Natural killer cell treated with Interleukin-12 subunit alpha and Interleukin-12 subunit beta and Interleukin-15 and Interleukin-18, amount 100 ng/mL, for 72 hours (primary cell): ENCODE results near the gene KLHL14. TPM values are rescaled to one million over a fixed set of nuclear protein-coding genes. Genes with fewer than 3 reads are reported as not detected.
"Not testable (repeated sequence)": the region's sequence is repeated elsewhere in the genome, so short reads cannot be mapped to it uniquely, and the experiment has no call there.

Source experiments
- ATAC-seq, 2 donors: fragments of 150-1000 bp; cut with Tn5 transposase in 1 of 2; sonication (Bioruptor Pico), chemical (Tn5 transposase) in 1 of 2; 2 replicates each; pipeline ENCODE4 v1.10.0; 2021
- DNase-seq: peaks from one replicate; pipeline ENCODE4 v3.0.0; 2022; ENCODE audit warnings: low spot score
- H3K27ac Mint-ChIP-seq, 2 donors: 1 replicate in 1 of 2; 2 replicates in 1 of 2; pipeline ENCODE4 v1.8.0; 2022; ENCODE audit warnings: mixed read lengths in 2 of 2, mild to moderate bottlenecking in 1 of 2, moderate library complexity in 1 of 2
- H3K27me3 Mint-ChIP-seq, 2 donors: 1 replicate in 1 of 2; 2 replicates in 1 of 2; pipeline ENCODE4 v1.8.0; 2022; ENCODE audit warnings: mixed read lengths in 2 of 2
- H3K36me3 Mint-ChIP-seq: one replicate; pipeline ENCODE4 v1.8.0; 2022; ENCODE audit warnings: mixed read lengths
- H3K4me1 Mint-ChIP-seq, 2 donors: 1 replicate in 1 of 2; 2 replicates in 1 of 2; pipeline ENCODE4 v1.8.0; 2022; ENCODE audit warnings: low read depth in 2 of 2, mixed read lengths in 2 of 2, mild to moderate bottlenecking in 1 of 2
- H3K4me3 Mint-ChIP-seq: one replicate; pipeline ENCODE4 v1.8.0; 2022; ENCODE audit warnings: mixed read lengths
- H3K9me3 Mint-ChIP-seq: 2 replicates; pipeline ENCODE4 v1.8.0; 2022; ENCODE audit warnings: mixed read lengths
- total RNA-seq, 2 donors: library from RNA; stranded (reverse); gene quantifications; one replicate each; pipeline ENCODE4 v1.2.3, GENCODE V29; 2022

Gene KLHL14
- total RNA-seq, 2 donors from 2014 or later = 0.22 TPM; not detected in 1

DNA sequence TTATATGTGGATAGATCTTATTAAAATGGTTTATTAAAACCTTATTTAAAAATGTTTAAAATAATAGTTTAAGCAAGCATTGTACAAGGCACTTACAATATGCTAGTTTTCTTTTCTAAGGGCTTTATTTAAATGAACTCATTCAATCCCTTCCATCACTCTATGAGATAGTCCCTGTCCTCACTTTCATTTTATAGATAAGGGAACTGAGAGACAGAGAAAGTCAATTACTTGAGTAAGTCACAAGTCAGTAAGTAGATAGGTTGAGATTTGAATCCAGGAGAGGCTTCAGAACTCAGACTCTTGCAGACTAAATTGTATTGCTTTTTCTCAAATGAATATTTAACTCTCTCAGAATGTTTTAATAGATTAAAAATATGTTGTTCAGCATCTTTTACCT is 95.2 kb downstream of the KLHL14 start:
- DNase-seq = no peak
- no peak overlapping the region for H3K4me3 Mint-ChIP-seq
- no peak for ATAC-seq
- H3K27ac Mint-ChIP-seq = no peak overlapping the region
- H3K27me3 Mint-ChIP-seq = peaks cover 2 to 8% of the 10 kb centered on the region in 2 donors
- no peaks in the 10 kb centered on the region for H3K9me3 Mint-ChIP-seq
- no peaks in the 10 kb centered on the region for H3K36me3 Mint-ChIP-seq
- no peaks in the 10 kb centered on the region for H3K4me1 Mint-ChIP-seq

GRCh38 chr18:32674491-32674890 is 98.3 kb downstream of the KLHL14 start:
- Mint-ChIP-seq H3K4me1 (no peaks in the 10 kb centered on the region), H3K36me3 (no peaks in the 10 kb centered on the region), H3K27ac (no peak overlapping the region), H3K27me3 (peaks cover 2 to 8% of the 10 kb centered on the region in 2 donors), H3K9me3 (no peaks in the 10 kb centered on the region), H3K4me3 (no peak overlapping the region)
- DNase-seq (no peak), ATAC-seq (no peak)

GRCh38 chr18:32672398-32672797 is 100.4 kb downstream of the KLHL14 start:
- Mint-ChIP-seq H3K27ac (no peak overlapping the region), H3K4me1 (no peaks in the 10 kb centered on the region), H3K27me3 (peaks cover 2 to 8% of the 10 kb centered on the region in 2 donors), H3K36me3 (no peaks in the 10 kb centered on the region), H3K4me3 (no peak overlapping the region), H3K9me3 (no peaks in the 10 kb centered on the region)
- no peak for DNase-seq
- ATAC-seq = no peak

GRCh38 chr18:32670727-32671126 is 102.1 kb downstream of the KLHL14 start:
- Mint-ChIP-seq H3K36me3 (no peaks in the 10 kb centered on the region), H3K4me1 (no peaks in the 10 kb centered on the region), H3K4me3 (no peak overlapping the region), H3K9me3 (no peaks in the 10 kb centered on the region), H3K27ac (no peak overlapping the region), H3K27me3 (peaks cover 0 to 8% of the 10 kb centered on the region in 2 donors)
- ATAC-seq (no peak), DNase-seq (no peak)

DNA sequence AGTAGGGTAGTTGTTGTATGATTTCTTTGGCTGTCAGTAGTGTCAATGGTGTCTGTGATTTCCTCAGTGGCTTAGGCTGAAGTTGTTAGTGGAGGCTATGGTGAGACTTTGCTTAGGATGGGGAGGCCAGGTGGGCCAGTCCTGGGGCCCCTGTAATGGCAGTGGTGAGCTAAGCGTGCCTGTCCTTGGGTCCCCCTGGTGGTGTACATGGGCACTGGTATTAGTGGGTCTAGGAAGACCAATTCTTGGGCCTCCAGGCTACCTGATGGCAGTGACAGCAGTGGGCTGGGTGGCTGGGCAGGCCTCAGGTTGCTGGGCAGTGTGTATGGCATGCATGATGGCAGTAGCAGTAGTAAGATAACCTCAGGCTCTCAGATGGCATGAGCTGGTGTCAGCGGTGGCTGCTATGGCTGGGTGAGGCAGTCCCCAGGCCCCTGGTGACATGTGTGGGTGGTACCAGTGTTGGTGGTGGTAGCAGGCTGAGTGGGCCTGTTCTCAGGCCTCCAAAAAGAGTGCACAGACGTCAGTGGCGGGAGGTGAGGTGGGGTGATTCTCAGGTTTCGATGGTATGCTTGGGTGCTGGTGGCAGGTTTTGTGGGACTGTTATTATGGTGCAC is 103.2 kb downstream of the KLHL14 start:
- H3K4me3 Mint-ChIP-seq = no peak overlapping the region

DNA sequence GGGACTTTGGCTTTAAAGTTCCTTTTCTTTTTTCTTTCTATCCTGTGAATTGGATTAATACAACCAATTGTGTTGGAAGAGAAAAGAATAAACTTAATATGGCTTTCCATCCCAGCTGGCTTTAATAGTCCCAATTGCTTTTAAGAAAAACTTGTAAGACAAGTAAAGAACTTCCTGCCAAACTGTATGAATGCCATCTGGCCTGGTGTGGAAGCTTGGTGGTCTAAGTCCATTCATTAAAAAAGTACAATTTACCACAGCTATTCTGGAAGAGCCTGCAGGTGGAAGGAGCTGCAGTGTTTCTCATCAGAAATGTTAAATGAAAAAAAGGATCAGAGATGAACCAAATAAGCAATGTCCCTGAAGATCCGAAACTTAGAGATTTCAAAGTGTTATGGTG is 103.9 kb downstream of the KLHL14 start:
- Mint-ChIP-seq H3K27ac (no peak overlapping the region), H3K9me3 (no peaks in the 10 kb centered on the region), H3K27me3 (peaks cover 0 to 8% of the 10 kb centered on the region in 2 donors), H3K4me1 (no peaks in the 10 kb centered on the region), H3K4me3 (no peak overlapping the region), H3K36me3 (no peaks in the 10 kb centered on the region)
- DNase-seq (no peak), ATAC-seq (no peak)

More for the DNA sequence above, 103.2 kb downstream of the KLHL14 start:
- Mint-ChIP-seq H3K4me1 (no peaks in the 10 kb centered on the region), H3K27ac (no peak overlapping the region), H3K9me3 (no peaks in the 10 kb centered on the region), H3K27me3 (peaks cover 0 to 8% of the 10 kb centered on the region in 2 donors), H3K36me3 (no peaks in the 10 kb centered on the region)
- ATAC-seq (peak in 1 of 2 donors; percentile 38), DNase-seq (no peak)

- Mint-ChIP-seq H3K4me1 (no peaks in the 10 kb centered on the region), H3K36me3 (peaks cover 4% of the 10 kb centered on the region), H3K4me3 (no peak overlapping the region), H3K27ac (no peak overlapping the region), H3K27me3 (peaks cover 0 to 8% of the 10 kb centered on the region in 2 donors), H3K9me3 (peaks cover 7% of the 10 kb centered on the region)
- ATAC-seq = no peak
- DNase-seq = no peak
These were observed 111.1 kb downstream of the KLHL14 start for GRCh38 chr18:32661486-32662299.

DNA sequence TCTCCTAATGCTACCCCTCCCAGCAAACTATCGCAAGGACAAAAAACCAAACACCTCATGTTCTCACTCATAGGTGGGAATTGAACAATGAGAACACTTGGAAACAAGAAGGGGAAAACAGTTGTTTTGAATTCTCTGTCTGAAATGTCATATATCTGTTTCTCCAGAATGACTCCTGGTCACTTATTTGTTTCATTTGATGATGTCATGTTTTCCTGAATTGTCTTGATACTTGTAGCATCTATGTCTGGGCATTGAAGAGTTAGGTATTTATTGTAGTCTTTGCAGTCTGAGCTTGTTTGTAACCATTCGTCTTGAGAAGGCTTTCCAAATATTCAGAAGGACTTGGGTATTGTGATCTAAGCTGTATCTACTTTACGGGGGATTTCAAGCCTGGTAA is 118.3 kb downstream of the KLHL14 start:
- DNase-seq, H3K9me3 Mint-ChIP-seq, H3K27me3 Mint-ChIP-seq, ATAC-seq, H3K4me1 Mint-ChIP-seq, H3K4me3 Mint-ChIP-seq, H3K36me3 Mint-ChIP-seq, H3K27ac Mint-ChIP-seq: not testable (repeated sequence)

DNA sequence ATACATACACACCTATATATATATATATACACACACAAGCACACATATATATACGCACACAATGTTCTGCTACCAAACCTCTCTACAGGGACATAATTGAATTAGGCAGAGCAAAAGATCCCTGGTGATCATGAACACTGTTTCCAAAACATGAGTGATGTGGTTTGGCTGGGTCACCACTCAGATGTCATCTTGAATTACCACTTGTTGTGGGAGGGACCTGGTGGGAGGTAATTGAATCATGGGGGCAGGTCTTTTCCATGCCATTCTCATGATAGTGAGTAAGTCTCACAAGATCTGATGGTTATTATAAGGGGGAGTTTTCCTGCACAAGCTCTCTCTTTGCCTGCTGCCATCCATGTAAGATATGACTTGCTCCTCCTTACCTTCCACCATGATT is 135.2 kb downstream of the KLHL14 start:
- not testable (repeated sequence) for DNase-seq, H3K9me3 Mint-ChIP-seq, H3K27me3 Mint-ChIP-seq, H3K36me3 Mint-ChIP-seq, H3K27ac Mint-ChIP-seq, H3K4me1 Mint-ChIP-seq, H3K4me3 Mint-ChIP-seq, ATAC-seq

- Mint-ChIP-seq H3K4me3 (no peak overlapping the region), H3K4me1 (no peaks in the 10 kb centered on the region), H3K36me3 (no peaks in the 10 kb centered on the region), H3K27me3 (no peaks in the 10 kb centered on the region), H3K27ac (no peak overlapping the region), H3K9me3 (peaks cover 3% of the 10 kb centered on the region)
- DNase-seq (no peak), ATAC-seq (no peak)
These were observed 135.6 kb downstream of the KLHL14 start for GRCh38 chr18:32637226-32637625.

DNA sequence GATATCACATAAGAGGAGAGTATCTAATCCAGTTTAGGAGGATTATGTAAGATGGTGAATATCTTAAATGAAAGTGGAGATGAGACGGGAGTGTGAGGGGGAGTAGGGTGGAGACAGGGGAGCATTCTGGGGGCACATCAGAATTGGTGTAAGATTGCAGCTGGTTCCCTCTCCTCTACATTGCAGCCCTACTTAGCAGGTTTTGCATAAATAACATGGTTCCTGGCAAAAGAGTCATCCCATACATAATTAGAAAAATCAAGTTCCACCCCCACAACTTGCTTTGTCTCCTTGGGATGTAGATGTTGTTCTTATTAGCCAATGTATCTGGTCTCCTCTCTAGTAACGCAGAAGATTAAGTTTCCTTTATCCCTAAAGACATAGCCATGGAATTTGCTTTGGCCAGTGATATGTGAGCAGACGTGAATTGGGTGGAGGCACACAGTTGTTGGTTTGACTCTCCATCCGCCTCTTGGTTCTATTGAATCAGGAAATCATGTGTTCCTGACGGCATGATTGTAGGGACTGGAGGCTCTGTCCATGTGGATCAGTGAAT is 137.9 kb downstream of the KLHL14 start:
- Mint-ChIP-seq H3K9me3 (peaks cover 3% of the 10 kb centered on the region), H3K27ac (no peak overlapping the region), H3K27me3 (no peaks in the 10 kb centered on the region), H3K4me1 (no peaks in the 10 kb centered on the region), H3K4me3 (no peak overlapping the region), H3K36me3 (no peaks in the 10 kb centered on the region)
- no peak for DNase-seq
- ATAC-seq = no peak

GRCh38 chr18:32629981-32630700 is 142.7 kb downstream of the KLHL14 start:
- Mint-ChIP-seq H3K27me3 (no peaks in the 10 kb centered on the region), H3K4me3 (no peak overlapping the region), H3K36me3 (no peaks in the 10 kb centered on the region), H3K4me1 (no peaks in the 10 kb centered on the region), H3K9me3 (peaks cover 5% of the 10 kb centered on the region), H3K27ac (no peak overlapping the region)
- no peak for ATAC-seq
- no peak for DNase-seq

GRCh38 chr18:32629292-32629691 is 143.5 kb downstream of the KLHL14 start:
- no peak overlapping the region for H3K27ac Mint-ChIP-seq
- H3K4me1 Mint-ChIP-seq = no peaks in the 10 kb centered on the region
- ATAC-seq (no peak), DNase-seq (no peak)
- H3K27me3 Mint-ChIP-seq = no peaks in the 10 kb centered on the region
- no peak overlapping the region for H3K4me3 Mint-ChIP-seq
- H3K9me3 Mint-ChIP-seq = peaks cover 5% of the 10 kb centered on the region
- no peaks in the 10 kb centered on the region for H3K36me3 Mint-ChIP-seq
